Neural crest cell (in vitro differentiated cells): ENCODE results near the gene MSMB. TPM values are rescaled to one million over a fixed set of nuclear protein-coding genes. Genes with fewer than 3 reads are reported as not detected.
"Not testable (repeated sequence)": the region's sequence is repeated elsewhere in the genome, so short reads cannot be mapped to it uniquely, and the experiment has no call there.

ENCODE experiments used
- DNase-seq: peaks from one replicate; pipeline ENCODE4 v3.0.0; 2021; ENCODE audit warnings: low read depth, mixed read lengths, low spot score
- H3K27ac Mint-ChIP-seq: one replicate; pipeline ENCODE4 v1.8.0; 2021; ENCODE audit warnings: mild to moderate bottlenecking, mixed read lengths; ENCODE audit not compliant: unreplicated experiment
- H3K27me3 Mint-ChIP-seq: 2 replicates; pipeline ENCODE4 v1.8.0; 2021; ENCODE audit warnings: low read depth, mild to moderate bottlenecking, mixed read lengths
- H3K36me3 Mint-ChIP-seq: 2 replicates; pipeline ENCODE4 v1.8.0; 2021; ENCODE audit warnings: low read depth, mild to moderate bottlenecking, mixed read lengths
- H3K4me1 Mint-ChIP-seq: 2 replicates; pipeline ENCODE4 v1.8.0; 2021; ENCODE audit warnings: mixed read lengths
- H3K4me3 Mint-ChIP-seq: one replicate; pipeline ENCODE4 v1.8.0; 2021; ENCODE audit warnings: mild to moderate bottlenecking, mixed read lengths
- H3K9me3 Mint-ChIP-seq: 2 replicates; pipeline ENCODE4 v1.8.0; 2021; ENCODE audit warnings: mixed read lengths
- total RNA-seq: library from RNA; stranded (reverse); gene quantifications from 2 replicates; pipeline ENCODE4 v1.2.1, GENCODE V29; 2021
- TF ChIP-seq, protein P1 (sequence below): fragments of 200-600 bp; sonication (generic); conservative IDR thresholded peaks from 2 replicates; pipeline ENCODE4 v1.5.0; 2021; ENCODE audit warnings: antibody characterized with exemption, mild to moderate bottlenecking

Gene MSMB
- total RNA-seq, 1 donor from 2014 or later = not detected

DNA sequence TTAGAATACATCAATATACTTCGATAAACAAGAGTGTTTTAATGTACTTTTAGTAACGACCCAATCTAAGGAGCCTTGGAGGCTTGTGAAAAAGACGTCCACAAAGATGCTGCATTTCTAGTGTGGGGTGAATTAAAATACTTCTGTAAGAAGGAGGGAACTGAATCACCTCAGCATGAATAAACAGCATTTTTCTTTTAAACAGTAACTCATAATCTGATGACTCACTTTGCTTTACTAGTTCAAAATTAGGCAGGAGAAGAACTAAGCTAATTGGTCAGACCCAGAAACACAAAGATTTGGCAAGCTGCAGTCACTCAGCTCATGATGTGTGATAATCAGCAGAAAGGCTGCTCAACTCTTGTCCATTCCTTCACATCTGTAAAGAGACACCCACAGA lies 39.9 kb downstream of the MSMB start:
- TF ChIP-seq, protein P1, sequence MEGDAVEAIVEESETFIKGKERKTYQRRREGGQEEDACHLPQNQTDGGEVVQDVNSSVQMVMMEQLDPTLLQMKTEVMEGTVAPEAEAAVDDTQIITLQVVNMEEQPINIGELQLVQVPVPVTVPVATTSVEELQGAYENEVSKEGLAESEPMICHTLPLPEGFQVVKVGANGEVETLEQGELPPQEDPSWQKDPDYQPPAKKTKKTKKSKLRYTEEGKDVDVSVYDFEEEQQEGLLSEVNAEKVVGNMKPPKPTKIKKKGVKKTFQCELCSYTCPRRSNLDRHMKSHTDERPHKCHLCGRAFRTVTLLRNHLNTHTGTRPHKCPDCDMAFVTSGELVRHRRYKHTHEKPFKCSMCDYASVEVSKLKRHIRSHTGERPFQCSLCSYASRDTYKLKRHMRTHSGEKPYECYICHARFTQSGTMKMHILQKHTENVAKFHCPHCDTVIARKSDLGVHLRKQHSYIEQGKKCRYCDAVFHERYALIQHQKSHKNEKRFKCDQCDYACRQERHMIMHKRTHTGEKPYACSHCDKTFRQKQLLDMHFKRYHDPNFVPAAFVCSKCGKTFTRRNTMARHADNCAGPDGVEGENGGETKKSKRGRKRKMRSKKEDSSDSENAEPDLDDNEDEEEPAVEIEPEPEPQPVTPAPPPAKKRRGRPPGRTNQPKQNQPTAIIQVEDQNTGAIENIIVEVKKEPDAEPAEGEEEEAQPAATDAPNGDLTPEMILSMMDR = no peak
- no peak overlapping the region for H3K27ac Mint-ChIP-seq
- no peaks in the 10 kb centered on the region for H3K27me3 Mint-ChIP-seq
- H3K36me3 Mint-ChIP-seq = peaks cover 25% of the 10 kb centered on the region
- no peaks in the 10 kb centered on the region for H3K4me1 Mint-ChIP-seq
- no peak overlapping the region for H3K4me3 Mint-ChIP-seq
- H3K9me3 Mint-ChIP-seq = no peaks in the 10 kb centered on the region
- no peak for DNase-seq

DNA sequence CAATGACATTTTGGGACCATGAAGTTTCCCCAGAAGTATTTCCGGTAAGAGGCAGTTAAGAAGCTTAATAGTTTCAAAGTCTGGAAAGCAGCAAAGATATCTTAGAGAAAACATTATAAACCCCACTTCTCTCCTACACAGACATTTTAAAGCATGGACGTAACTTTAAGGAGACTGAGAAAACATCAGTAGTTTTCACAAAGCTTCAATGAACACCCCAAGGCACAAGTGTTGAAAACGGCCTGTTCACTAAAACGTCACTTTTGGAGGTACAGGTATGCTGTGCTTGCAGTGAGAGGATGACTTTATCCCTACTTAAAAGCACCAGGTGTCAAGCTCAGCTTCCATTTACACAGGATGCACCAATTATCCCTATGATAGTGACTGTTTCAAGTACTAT lies 40.7 kb downstream of the MSMB start:
- DNase-seq = no peak
- TF ChIP-seq, protein P1 = no peak
- Mint-ChIP-seq H3K27me3 (no peaks in the 10 kb centered on the region), H3K9me3 (no peaks in the 10 kb centered on the region), H3K4me3 (no peak overlapping the region), H3K36me3 (peaks cover 25% of the 10 kb centered on the region), H3K27ac (no peak overlapping the region), H3K4me1 (no peaks in the 10 kb centered on the region)

DNA sequence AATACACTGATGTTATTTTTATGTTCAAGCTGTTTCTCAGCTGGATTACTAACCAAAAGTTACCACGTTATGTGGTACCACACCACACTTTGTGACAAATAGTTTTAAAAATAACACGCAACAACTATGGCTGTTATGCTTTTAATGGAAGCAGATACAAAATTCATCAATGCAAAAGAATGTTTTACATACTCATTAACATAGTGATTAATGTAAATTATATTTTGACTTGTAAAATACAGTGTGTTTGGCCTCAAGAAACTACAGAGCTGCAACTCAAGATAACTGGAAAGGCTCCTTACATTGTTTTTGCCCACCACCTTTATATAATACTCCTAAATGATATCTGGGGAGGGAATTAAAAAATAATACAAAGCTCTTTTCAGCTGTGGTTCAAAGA lies 41.1 kb downstream of the MSMB start:
- H3K36me3 Mint-ChIP-seq = peaks cover 27% of the 10 kb centered on the region
- no peaks in the 10 kb centered on the region for H3K4me1 Mint-ChIP-seq
- no peaks in the 10 kb centered on the region for H3K27me3 Mint-ChIP-seq
- no peak overlapping the region for H3K4me3 Mint-ChIP-seq
- DNase-seq = no peak
- TF ChIP-seq, protein P1 = no peak
- H3K9me3 Mint-ChIP-seq = no peaks in the 10 kb centered on the region
- no peak overlapping the region for H3K27ac Mint-ChIP-seq

DNA sequence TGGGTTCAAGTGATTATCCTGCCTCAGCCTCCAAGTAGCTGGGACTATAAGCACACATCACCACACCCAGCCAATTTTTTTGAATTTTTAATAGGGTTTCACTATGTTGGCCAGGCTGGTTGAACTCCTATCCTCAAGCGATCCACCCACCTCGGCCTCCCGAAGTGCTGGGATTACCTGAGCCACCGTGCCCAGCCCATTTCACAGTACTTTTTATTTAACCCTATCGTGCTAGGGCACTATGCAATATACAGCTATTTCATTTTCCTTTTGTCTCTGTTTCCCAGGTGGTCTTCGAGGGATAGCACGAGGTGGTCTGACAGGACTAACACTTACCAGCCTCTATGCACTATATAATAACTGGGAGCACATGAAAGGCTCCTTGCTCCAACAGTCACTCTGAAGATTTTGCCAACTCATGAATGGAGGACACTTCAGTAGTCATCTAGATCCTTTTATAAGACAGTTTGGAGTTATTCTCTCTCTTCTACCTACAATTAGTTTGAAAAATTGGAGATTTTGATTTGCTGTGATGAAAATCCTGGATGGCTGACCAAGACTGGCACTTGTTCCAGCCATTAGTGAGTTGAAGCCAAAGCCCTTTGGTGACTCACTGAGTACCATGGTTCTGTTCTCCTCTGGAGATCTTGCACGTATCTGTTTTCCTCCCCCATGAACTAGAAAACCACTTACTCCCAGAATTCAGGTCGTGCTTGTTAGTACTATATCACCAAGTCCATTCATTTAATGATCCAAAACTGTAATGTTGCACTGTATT lies 43.0 kb downstream of the MSMB start:
- Mint-ChIP-seq H3K36me3 (peaks cover 28% of the 10 kb centered on the region), H3K4me3 (no peak overlapping the region), H3K27me3 (no peaks in the 10 kb centered on the region), H3K4me1 (no peaks in the 10 kb centered on the region), H3K27ac (no peak overlapping the region), H3K9me3 (no peaks in the 10 kb centered on the region)
- no peak for DNase-seq
- TF ChIP-seq, protein P1 = no peak

DNA sequence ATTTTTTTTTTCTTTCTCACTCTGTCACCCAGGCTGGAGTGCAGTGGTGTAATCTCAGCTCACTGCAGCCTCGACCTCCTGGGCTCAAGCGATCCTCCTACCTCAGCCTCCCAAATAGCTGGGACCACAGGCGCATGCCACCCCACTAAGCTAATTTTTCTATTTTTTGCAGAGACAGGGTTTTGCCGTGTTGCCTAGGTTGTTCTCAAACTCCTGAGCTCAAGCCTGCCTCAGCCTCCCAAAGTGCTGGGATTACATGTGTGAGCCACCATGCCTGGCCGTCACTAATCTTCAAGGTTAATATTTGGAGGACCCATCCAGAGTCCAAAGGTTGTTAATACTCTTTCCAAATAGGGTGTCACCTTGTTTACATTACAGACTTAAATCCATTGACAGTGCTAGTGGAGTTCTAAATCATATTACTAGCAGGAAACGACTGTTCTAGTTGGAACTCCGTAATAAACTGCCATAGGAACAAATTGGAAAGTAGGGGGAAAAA lies 43.8 kb downstream of the MSMB start:
- not testable (repeated sequence) for DNase-seq, H3K27ac Mint-ChIP-seq, H3K27me3 Mint-ChIP-seq, H3K4me3 Mint-ChIP-seq, H3K9me3 Mint-ChIP-seq, H3K4me1 Mint-ChIP-seq
- peaks cover 22% of the 10 kb centered on the region for H3K36me3 Mint-ChIP-seq

DNA sequence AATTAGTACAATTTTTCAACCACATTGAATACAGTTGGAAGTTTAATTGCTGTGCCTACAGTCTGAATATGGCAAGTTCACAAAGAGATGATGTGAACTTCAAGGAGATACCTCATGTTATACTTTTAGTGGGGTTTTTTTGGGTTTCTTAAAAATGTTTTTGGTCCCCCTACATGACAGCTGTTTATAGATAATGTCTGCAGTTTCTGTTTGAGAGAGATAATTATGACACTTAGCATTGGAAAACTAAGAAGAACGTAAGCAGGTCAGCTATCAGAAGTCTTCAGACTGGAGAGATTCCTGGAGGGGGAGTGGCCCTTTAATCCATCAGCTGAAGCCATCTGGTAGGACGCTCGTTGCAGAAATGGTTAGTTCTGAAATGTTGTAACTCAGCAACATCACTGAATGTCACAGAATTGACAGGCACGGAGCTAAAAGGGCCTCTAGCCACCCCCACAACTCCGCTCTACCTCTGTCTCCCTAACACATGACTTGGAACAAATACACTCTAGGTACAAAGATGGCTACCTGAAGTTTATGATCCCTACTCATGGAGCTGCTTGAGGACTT lies 44.8 kb downstream of the MSMB start:
- Mint-ChIP-seq H3K4me1 (no peaks in the 10 kb centered on the region), H3K9me3 (no peaks in the 10 kb centered on the region), H3K27me3 (no peaks in the 10 kb centered on the region), H3K36me3 (peaks cover 18% of the 10 kb centered on the region), H3K27ac (no peak overlapping the region), H3K4me3 (no peak overlapping the region)
- TF ChIP-seq, protein P1 = no peak
- no peak for DNase-seq
